HAP-1 (cell line): ENCODE measurements around the gene PHYKPL.
"Not testable (repeated sequence)": the region's sequence is repeated elsewhere in the genome, so short reads cannot be mapped to it uniquely, and the experiment has no call there.

Experiments used
- DNase-seq, 2 experiments: peaks; one replicate each; pipeline ENCODE4 v3.0.0-alpha.2; 2016 to 2020; ENCODE audit warnings: low spot score in 2 of 2
- H3K27me3 ChIP-seq: fragments of 250-450 bp; sonication (Bioruptor Pico); 2 replicates; pipeline ENCODE4 v1.5.1; 2020; ENCODE audit warnings: low read depth, mild to moderate bottlenecking, moderate library complexity
- H3K36me3 ChIP-seq: fragments of 250-450 bp; sonication (Bioruptor Pico); replicated peaks from 2 replicates; pipeline ENCODE4 v1.5.1; 2020; ENCODE audit warnings: mild to moderate bottlenecking
- H3K4me1 ChIP-seq: fragments of 250-450 bp; sonication (Bioruptor Pico); 2 replicates; pipeline ENCODE4 v1.5.1; 2020; ENCODE audit warnings: mild to moderate bottlenecking
- H3K4me3 ChIP-seq: fragments of 250-450 bp; sonication (Bioruptor Pico); 2 replicates; pipeline ENCODE4 v1.5.1; 2020; ENCODE audit warnings: mild to moderate bottlenecking, moderate library complexity
- H3K9me3 ChIP-seq: fragments of 250-450 bp; sonication (Bioruptor Pico); 2 replicates; pipeline ENCODE4 v1.5.1; 2020; ENCODE audit warnings: mild to moderate bottlenecking, moderate library complexity
- in situ Hi-C: fragments of 300-500 bp; cut with MboI; formaldehyde crosslinking; loops from 3 replicates; pipeline ENCODE4 v1.14.3; 2020; ENCODE audit warnings: low sequenced_read_pairs, inconsistent platforms, mixed read lengths

Gene PHYKPL

DNA sequence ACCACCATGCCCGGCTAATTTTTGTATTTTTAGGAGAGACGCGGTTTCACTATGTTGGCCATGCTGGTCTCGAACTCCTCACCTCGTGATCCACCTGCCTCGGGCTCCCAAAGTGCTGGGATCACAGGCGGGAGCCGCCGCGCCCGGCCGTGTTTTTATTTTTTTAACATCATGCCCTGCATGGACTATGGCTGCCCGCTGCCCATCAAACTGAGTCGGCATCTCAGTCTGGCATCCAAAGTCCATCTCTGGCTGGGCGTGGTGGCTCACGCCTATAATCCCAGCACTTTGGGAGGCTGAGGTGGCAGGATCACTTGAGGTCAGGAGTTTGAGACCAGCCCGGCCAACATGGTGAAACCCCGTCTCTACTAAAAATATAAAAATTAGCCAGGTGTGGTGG is 21.0 kb upstream of the PHYKPL start:
- DNase-seq, H3K9me3 ChIP-seq, H3K36me3 ChIP-seq, H3K4me1 ChIP-seq, in situ Hi-C loops, H3K27me3 ChIP-seq, H3K4me3 ChIP-seq: not testable (repeated sequence)

DNA sequence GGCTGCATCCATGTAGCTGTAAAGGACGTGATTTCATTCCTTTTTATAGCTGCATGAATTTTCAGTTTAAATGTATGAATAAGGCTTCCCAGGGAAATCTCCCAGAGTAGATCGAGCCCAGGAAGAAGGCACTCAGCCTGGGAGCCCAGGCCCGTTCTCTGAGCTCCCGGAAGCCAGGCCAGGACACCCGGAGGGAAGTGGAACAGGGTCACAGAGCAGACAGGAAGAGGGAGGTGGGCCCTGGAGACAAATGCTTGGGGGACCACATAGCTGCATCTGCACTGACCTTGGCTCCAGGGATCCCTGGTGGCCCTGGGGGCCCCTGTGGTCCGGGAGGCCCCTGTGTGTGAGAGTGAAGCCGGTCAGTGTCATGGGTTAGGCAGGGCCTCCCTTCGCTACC is 19.7 kb upstream of the PHYKPL start:
- in situ Hi-C loops, result no loop called here
- Histone ChIP-seq H3K36me3 (no peaks in the 10 kb centered on the region), H3K4me1 (no peaks in the 10 kb centered on the region), H3K4me3 (no peak overlapping the region), H3K27me3 (no peaks in the 10 kb centered on the region), H3K9me3 (no peaks in the 10 kb centered on the region)
- no peak for DNase-seq

- Histone ChIP-seq H3K27me3 (no peaks in the 10 kb centered on the region), H3K4me1 (no peaks in the 10 kb centered on the region), H3K9me3 (no peaks in the 10 kb centered on the region), H3K4me3 (no peak overlapping the region), H3K36me3 (no peaks in the 10 kb centered on the region)
- no peak for DNase-seq
- in situ Hi-C loops, result no loop called here
These were observed 17.7 kb upstream of the PHYKPL start for GRCh38 chr5:178250263-178250662.

DNA sequence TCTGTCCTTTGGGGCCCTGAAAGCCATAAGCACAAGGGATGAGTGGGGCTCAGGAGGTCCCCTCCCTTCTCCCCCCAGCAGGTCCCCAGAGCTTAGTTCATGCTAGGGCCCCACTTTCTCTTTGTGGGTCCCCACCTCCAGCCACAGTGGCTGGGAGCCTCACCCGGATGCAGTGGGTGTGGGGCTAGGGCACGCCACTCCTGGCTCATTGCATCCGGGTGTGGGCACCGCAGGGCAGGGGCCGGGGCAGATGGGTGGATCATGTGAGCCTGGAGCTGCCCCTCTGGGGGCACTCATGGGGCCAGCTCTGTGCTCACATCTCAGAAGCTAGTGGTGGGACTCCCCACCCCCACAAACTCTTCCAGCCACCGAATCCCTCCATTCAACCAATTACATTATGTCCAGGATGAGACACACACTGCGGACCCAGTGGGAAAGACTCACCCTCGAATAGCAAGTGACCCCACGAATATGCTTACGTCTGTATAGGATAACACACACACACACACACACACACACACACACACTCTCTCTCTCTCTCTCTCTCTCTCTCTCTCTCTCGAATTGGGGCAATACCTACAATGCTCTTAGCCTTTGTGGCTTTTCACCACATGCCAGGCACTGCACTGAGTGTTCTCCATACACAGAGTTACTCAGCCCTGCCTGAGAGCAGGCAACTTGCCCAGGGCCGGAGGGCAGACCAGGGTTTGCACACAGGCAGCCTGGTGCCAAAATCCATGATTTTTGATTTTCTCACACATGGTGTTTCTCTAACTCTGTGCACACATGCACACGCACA is 16.8 kb upstream of the PHYKPL start:
- no peaks in the 10 kb centered on the region for H3K9me3 ChIP-seq
- no peak for DNase-seq
- in situ Hi-C loops, result no loop called here

GRCh38 chr5:178248750-178249149 is 16.1 kb upstream of the PHYKPL start:
- DNase-seq, result no peak
- no peaks in the 10 kb centered on the region for H3K27me3 ChIP-seq
- no peaks in the 10 kb centered on the region for H3K9me3 ChIP-seq
- H3K36me3 ChIP-seq, result no peaks in the 10 kb centered on the region
- H3K4me3 ChIP-seq, result no peak overlapping the region
- in situ Hi-C loops, result no loop called here
- H3K4me1 ChIP-seq, result no peaks in the 10 kb centered on the region

More for the DNA sequence above, 16.8 kb upstream of the PHYKPL start:
- Histone ChIP-seq H3K27me3 (no peaks in the 10 kb centered on the region), H3K4me3 (no peak overlapping the region), H3K4me1 (no peaks in the 10 kb centered on the region), H3K36me3 (no peaks in the 10 kb centered on the region)

GRCh38 chr5:178247481-178248456 is 15.2 kb upstream of the PHYKPL start:
- H3K4me1 ChIP-seq, result no peaks in the 10 kb centered on the region
- no peaks in the 10 kb centered on the region for H3K27me3 ChIP-seq
- no peaks in the 10 kb centered on the region for H3K36me3 ChIP-seq
- in situ Hi-C loops, result no loop called here
- no peak for DNase-seq
- H3K9me3 ChIP-seq, result no peaks in the 10 kb centered on the region
- no peak overlapping the region for H3K4me3 ChIP-seq

GRCh38 chr5:178246624-178247279 is 14.2 kb upstream of the PHYKPL start:
- DNase-seq, result no peak
- Histone ChIP-seq H3K27me3 (no peaks in the 10 kb centered on the region), H3K9me3 (no peaks in the 10 kb centered on the region), H3K36me3 (no peaks in the 10 kb centered on the region), H3K4me1 (no peaks in the 10 kb centered on the region), H3K4me3 (no peak overlapping the region)
- in situ Hi-C loops, result no loop called here

DNA sequence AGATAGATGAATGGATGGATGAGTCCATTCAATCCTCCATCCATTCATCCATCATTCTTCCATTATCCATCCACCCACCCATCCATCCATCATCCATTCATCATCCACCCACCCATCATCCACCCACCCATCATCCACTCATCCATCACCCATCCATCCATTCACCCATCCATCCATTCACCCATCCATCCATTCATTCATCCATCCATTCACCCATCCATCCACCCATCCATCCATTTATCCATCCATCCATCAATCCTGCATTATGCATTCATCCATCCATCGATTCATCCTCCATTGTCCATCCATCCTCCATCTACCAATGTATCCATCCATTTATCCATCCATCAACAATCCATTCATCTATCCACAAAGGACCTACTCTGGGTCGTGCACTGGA is 12.8 kb upstream of the PHYKPL start:
- DNase-seq, result no peak
- no peaks in the 10 kb centered on the region for H3K9me3 ChIP-seq
- H3K4me1 ChIP-seq, result no peaks in the 10 kb centered on the region
- no peaks in the 10 kb centered on the region for H3K27me3 ChIP-seq
- no peak overlapping the region for H3K4me3 ChIP-seq
- in situ Hi-C loops, result no loop called here
- no peaks in the 10 kb centered on the region for H3K36me3 ChIP-seq

DNA sequence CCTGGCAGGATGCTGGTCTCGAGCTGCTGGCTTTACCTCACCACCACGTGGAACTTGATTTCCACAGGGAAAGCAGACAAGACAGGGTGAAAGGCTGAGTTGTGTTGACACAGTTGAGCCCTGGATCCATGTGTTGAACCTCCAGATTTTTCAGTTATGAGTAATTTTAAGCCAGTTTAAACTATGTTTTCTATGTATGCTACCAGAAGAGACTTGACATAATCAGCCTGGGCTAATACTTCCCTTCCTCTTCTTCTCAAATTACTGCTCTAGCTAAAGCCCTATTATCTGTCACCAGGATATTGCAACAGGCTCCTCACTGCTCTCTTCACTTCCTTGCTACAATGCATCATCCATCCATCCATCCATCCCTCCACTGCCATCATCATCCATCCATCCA is 12.0 kb upstream of the PHYKPL start:
- Histone ChIP-seq H3K4me3 (no peak overlapping the region), H3K9me3 (no peaks in the 10 kb centered on the region), H3K4me1 (no peaks in the 10 kb centered on the region), H3K36me3 (no peaks in the 10 kb centered on the region), H3K27me3 (no peaks in the 10 kb centered on the region)
- DNase-seq, result no peak
- in situ Hi-C loops, result no loop called here

- H3K27me3 ChIP-seq, result no peaks in the 10 kb centered on the region
- no peaks in the 10 kb centered on the region for H3K36me3 ChIP-seq
- no peak for DNase-seq
- H3K4me1 ChIP-seq, result no peaks in the 10 kb centered on the region
- no peak overlapping the region for H3K4me3 ChIP-seq
- in situ Hi-C loops, result no loop called here
- no peaks in the 10 kb centered on the region for H3K9me3 ChIP-seq
These were observed 9.8 kb upstream of the PHYKPL start for GRCh38 chr5:178242416-178242815.

GRCh38 chr5:178241688-178242231 is 9.2 kb upstream of the PHYKPL start:
- in situ Hi-C loops, result no loop called here
- H3K9me3 ChIP-seq, result no peaks in the 10 kb centered on the region
- no peak overlapping the region for H3K4me3 ChIP-seq
- H3K27me3 ChIP-seq, result no peaks in the 10 kb centered on the region
- H3K4me1 ChIP-seq, result no peaks in the 10 kb centered on the region
- no peaks in the 10 kb centered on the region for H3K36me3 ChIP-seq
- DNase-seq, result no peak

DNA sequence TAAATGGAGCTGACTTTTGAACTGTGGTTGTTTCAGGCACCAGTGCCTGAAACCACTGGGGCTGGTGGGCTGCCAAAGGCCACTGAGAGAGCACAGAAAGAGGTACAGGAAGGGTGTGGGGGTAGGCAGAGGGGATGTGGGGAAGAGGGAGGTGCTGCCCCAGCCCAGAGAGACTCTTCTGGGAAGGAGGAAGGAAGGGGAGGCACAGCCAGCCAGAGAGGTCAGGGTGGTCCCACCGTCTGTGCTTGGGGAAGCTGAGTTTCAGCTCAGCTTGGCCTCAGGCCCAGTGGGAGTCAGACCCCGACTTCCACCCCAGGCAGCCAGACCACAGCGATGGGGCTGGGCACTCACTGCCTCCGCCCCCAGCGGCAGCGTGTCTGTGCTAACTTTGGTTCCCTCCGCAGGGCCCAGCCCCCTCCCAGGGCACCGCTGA is 8.6 kb upstream of the PHYKPL start:
- in situ Hi-C loops, result no loop called here
- Histone ChIP-seq H3K9me3 (no peaks in the 10 kb centered on the region), H3K27me3 (no peaks in the 10 kb centered on the region), H3K4me3 (no peak overlapping the region), H3K36me3 (no peaks in the 10 kb centered on the region), H3K4me1 (no peaks in the 10 kb centered on the region)
- no peak for DNase-seq

DNA sequence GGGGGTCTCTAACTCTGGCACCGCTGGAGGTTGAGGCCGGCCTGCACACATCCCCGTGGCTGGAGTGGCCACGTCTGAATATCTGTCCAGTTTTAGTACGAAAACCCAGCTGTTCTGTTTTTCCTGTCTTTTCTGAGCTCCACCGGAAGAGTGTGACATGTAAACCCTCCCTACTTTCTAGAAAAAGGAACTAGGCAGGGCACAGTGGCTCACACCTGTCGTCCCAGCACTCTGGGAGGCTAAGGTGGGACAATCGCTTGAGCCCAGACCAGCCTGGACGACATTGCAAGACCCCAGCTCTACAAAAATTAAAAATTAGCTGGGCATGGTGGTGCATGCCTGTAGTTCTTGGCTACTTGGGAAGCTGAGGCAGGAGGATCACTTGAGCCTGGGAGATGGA is 8.2 kb upstream of the PHYKPL start:
- no peak overlapping the region for H3K4me3 ChIP-seq
- no peaks in the 10 kb centered on the region for H3K27me3 ChIP-seq
- in situ Hi-C loops, result no loop called here
- H3K4me1 ChIP-seq, result no peaks in the 10 kb centered on the region
- no peaks in the 10 kb centered on the region for H3K36me3 ChIP-seq
- no peaks in the 10 kb centered on the region for H3K9me3 ChIP-seq
- no peak for DNase-seq
